Prostate gland (tissue), 2 donors: ENCODE measurements around the gene CCDC78.

ENCODE experiments used
- POLR2AphosphoS5 ChIP-seq: sonication (generic); formaldehyde crosslinking; IDR thresholded peaks from one replicate; pipeline ENCODE4 v1.6.1; 2017; ENCODE audit warnings: antibody characterized with exemption
- TF ChIP-seq, protein P1 (sequence below), 4 experiments: fragments of 200-600 bp in 2 of 4; fragments of 450-650 bp in 2 of 4; sonication (generic) in 2 of 4; IDR thresholded peaks; 1 replicate in 3 of 4; 2 replicates in 1 of 4; pipeline ENCODE4 v1.5.1; 2016 to 2019; ENCODE audit warnings: antibody characterized with exemption in 4 of 4, mild to moderate bottlenecking in 2 of 4, moderate library complexity in 2 of 4

DNA sequence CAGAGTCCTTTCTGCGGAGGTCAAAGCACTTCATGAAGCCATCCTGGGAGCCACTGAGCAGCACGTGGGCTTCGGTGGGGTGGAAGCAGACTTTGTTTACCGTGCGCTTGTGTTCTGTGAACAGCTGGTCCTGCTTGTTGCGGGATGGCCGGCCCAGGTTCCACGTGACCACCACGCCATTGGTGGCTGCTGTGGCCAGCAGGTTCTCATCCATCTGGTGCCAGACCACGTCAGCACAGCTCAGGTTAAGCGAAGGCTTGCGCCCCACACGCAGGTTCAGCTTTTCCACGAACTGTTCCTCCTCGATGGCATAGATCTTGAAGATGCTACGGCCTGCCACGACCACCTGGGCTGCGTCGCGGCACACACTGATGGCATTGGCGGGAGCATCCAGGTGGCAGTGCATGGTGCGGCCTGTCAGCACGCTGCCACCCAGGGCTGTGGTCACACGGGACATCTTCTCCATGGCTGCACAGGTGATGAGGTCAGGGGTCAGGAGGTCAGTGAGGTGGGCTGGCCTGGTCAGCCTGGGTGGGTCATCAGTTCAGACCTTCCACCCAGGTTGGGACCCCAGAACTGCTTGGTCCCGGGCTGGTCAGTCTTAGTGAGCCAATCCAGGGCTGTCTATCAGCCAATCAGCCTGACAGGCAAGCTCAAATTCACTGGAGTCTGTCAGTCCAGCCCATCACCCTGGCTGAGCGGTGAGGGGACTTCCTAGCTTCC lies 36.9 kb downstream of the CCDC78 start:
- TF ChIP-seq, protein P1, sequence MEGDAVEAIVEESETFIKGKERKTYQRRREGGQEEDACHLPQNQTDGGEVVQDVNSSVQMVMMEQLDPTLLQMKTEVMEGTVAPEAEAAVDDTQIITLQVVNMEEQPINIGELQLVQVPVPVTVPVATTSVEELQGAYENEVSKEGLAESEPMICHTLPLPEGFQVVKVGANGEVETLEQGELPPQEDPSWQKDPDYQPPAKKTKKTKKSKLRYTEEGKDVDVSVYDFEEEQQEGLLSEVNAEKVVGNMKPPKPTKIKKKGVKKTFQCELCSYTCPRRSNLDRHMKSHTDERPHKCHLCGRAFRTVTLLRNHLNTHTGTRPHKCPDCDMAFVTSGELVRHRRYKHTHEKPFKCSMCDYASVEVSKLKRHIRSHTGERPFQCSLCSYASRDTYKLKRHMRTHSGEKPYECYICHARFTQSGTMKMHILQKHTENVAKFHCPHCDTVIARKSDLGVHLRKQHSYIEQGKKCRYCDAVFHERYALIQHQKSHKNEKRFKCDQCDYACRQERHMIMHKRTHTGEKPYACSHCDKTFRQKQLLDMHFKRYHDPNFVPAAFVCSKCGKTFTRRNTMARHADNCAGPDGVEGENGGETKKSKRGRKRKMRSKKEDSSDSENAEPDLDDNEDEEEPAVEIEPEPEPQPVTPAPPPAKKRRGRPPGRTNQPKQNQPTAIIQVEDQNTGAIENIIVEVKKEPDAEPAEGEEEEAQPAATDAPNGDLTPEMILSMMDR (IDR thresholded peaks at IDR 0.05): no peak
- TF ChIP-seq POLR2AphosphoS5: no peak
